ENCODE results near the gene NFATC2IP. TPM values are rescaled to one million over a fixed set of nuclear protein-coding genes. Genes with fewer than 3 reads are reported as not detected.

Gene NFATC2IP
- total RNA-seq, 4 donors from 2014 or later: 10.3 to 40.8 (median 16.6) TPM

DNA sequence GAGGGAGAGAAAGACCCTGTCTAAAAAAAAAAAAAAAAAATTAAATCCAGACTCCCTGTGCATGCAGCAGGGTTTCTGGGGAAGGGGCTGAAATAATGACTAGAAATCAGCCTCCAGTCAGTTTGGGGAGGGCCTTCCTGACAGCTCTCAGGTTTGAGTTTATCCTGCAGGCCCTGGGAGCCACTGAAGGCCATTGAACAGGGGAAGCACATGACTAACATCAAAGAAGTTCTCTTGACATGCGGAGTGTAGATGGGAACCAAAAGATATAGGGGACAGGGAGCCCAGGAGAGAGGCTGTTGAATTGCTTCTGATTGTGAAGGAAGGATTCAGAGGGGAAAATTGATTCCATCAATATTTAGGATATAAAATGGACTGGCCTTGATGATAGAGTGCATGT is 22.9 kb upstream of the NFATC2IP start:
- Histone ChIP-seq H3K4me3 (no peak overlapping the region), H3K4me1 (peaks cover 0 to 7% of the 10 kb centered on the region in 2 donors), H3K36me3 (no peaks in the 10 kb centered on the region), H3K27ac (no peak overlapping the region), H3K27me3 (no peaks in the 10 kb centered on the region), H3K9me3 (no peaks in the 10 kb centered on the region)
- TF ChIP-seq POLR2A (IDR thresholded peaks at IDR 0.05): no peak
- TF ChIP-seq, protein P1, sequence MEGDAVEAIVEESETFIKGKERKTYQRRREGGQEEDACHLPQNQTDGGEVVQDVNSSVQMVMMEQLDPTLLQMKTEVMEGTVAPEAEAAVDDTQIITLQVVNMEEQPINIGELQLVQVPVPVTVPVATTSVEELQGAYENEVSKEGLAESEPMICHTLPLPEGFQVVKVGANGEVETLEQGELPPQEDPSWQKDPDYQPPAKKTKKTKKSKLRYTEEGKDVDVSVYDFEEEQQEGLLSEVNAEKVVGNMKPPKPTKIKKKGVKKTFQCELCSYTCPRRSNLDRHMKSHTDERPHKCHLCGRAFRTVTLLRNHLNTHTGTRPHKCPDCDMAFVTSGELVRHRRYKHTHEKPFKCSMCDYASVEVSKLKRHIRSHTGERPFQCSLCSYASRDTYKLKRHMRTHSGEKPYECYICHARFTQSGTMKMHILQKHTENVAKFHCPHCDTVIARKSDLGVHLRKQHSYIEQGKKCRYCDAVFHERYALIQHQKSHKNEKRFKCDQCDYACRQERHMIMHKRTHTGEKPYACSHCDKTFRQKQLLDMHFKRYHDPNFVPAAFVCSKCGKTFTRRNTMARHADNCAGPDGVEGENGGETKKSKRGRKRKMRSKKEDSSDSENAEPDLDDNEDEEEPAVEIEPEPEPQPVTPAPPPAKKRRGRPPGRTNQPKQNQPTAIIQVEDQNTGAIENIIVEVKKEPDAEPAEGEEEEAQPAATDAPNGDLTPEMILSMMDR (IDR thresholded peaks at IDR 0.05): no peak
- no peak for DNase-seq
- intact Hi-C loops (cut with DNase I; ENCODE audit: low total_unique reads): loop anchor here (10.0 kb wide), 1 partner anchor 53 kb away; the partner anchor contains the start of gene ATP2A1

DNA sequence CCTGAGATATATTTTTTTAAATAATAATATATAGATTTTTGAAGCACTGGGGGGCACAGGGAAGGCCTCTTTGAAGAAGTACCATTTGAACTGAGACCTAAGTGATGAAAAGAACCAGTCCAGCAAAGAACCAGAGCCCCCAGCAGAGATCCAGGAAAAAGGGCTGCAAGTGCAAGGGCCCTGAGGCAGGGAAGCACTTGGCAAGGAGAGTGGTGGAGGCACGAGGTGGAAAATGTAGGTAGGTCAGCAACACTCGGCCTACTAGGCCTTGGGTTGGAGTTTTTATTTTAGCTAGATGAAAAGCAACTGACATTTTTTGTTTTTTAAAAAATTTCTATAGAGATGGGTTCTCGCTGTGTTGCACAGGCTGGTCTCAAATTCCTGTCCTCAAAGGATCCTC is 20.5 kb upstream of the NFATC2IP start:
- DNase-seq: no peak
- no peak for TF ChIP-seq POLR2A (IDR thresholded peaks at IDR 0.05)
- TF ChIP-seq, protein P1 (IDR thresholded peaks at IDR 0.05): no peak
- Histone ChIP-seq H3K9me3 (no peaks in the 10 kb centered on the region), H3K27me3 (no peaks in the 10 kb centered on the region), H3K36me3 (no peaks in the 10 kb centered on the region), H3K4me3 (no peak overlapping the region), H3K27ac (no peak overlapping the region), H3K4me1 (no peaks in the 10 kb centered on the region)
- intact Hi-C loops (cut with DNase I; ENCODE audit: low total_unique reads): no loop called here

DNA sequence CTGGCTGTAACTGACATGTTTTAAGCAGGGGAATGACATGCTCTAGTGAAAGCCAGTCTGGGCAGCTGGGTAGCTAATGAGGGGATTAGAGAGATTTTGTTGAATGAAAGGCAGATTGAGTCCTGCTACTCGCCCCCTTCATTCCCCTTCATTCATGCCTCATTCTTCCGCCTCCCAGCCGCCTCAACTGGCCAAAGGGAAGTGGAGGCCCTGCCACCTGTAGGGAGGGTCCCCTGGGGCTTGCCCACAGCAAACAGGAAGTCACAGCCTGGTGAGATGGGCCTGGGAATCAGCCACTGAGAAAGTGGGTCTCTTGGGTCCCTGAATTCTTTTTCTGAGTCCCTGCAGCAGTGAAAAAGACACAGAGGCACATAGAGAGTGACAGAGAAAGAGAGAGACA is 20.1 kb upstream of the NFATC2IP start:
- TF ChIP-seq POLR2A (IDR thresholded peaks at IDR 0.05): no peak
- TF ChIP-seq, protein P1 (IDR thresholded peaks at IDR 0.05): no peak
- no peak overlapping the region for H3K27ac ChIP-seq
- intact Hi-C loops (cut with DNase I; ENCODE audit: low total_unique reads): no loop called here

DNA sequence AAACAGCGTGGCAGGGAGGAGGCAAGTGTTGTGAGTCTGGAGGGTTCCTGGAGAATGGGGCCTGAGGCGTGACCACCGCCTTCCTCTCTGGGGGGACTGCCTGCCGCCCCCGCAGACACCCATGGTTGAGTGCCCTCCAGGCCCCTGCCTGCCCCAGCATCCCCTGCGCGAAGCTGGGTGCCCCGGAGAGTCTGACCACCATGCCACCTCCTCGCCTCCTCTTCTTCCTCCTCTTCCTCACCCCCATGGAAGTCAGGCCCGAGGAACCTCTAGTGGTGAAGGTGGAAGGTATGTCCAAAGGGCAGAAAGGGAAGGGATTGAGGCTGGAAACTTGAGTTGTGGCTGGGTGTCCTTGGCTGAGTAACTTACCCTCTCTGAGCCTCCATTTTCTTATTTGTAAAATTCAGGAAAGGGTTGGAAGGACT is 18.9 kb upstream of the NFATC2IP start, which contains the start of gene CD19:
Gene CD19 (plus strand): TSS at position 171 of the 425 bp plus-strand sequence. CDS start 30 bp downstream, at position 201.
- H3K4me1 ChIP-seq: no peaks in the 10 kb centered on the region
- TF ChIP-seq POLR2A (IDR thresholded peaks at IDR 0.05): no peak
- TF ChIP-seq, protein P1 (IDR thresholded peaks at IDR 0.05): no peak
- H3K27ac ChIP-seq: no peak within 1 kb of the TSS
- intact Hi-C loops (cut with DNase I; ENCODE audit: low total_unique reads): no loop called here
- no peak for DNase-seq
- no peaks in the 10 kb centered on the region for H3K27me3 ChIP-seq
- no peaks in the 10 kb centered on the region for H3K36me3 ChIP-seq
- no peaks in the 10 kb centered on the region for H3K9me3 ChIP-seq
- no peak within 1 kb of the TSS for H3K4me3 ChIP-seq

More for the DNA sequence above, 20.1 kb upstream of the NFATC2IP start:
- no peak for DNase-seq
- Histone ChIP-seq H3K36me3 (no peaks in the 10 kb centered on the region), H3K27me3 (no peaks in the 10 kb centered on the region), H3K4me3 (no peak overlapping the region), H3K4me1 (no peaks in the 10 kb centered on the region), H3K9me3 (no peaks in the 10 kb centered on the region)

DNA sequence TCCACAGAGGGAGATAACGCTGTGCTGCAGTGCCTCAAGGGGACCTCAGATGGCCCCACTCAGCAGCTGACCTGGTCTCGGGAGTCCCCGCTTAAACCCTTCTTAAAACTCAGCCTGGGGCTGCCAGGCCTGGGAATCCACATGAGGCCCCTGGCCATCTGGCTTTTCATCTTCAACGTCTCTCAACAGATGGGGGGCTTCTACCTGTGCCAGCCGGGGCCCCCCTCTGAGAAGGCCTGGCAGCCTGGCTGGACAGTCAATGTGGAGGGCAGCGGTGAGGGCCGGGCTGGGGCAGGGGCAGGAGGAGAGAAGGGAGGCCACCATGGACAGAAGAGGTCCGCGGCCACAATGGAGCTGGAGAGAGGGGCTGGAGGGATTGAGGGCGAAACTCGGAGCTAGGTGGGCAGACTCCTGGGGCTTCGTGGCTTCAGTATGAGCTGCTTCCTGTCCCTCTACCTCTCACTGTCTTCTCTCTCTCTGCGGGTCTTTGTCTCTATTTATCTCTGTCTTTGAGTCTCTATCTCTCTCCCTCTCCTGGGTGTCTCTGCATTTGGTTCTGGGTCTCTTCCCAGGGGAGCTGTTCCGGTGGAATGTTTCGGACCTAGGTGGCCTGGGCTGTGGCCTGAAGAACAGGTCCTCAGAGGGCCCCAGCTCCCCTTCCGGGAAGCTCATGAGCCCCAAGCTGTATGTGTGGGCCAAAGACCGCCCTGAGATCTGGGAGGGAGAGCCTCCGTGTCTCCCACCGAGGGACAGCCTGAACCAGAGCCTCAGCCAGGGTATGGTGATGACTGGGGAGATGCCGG is 18.2 kb upstream of the NFATC2IP start:
- Histone ChIP-seq H3K27ac (no peak overlapping the region), H3K4me3 (no peak overlapping the region), H3K36me3 (no peaks in the 10 kb centered on the region), H3K27me3 (no peaks in the 10 kb centered on the region), H3K4me1 (no peaks in the 10 kb centered on the region), H3K9me3 (no peaks in the 10 kb centered on the region)
- TF ChIP-seq, protein P1 (IDR thresholded peaks at IDR 0.05): no peak
- TF ChIP-seq POLR2A (IDR thresholded peaks at IDR 0.05): no peak
- intact Hi-C loops (cut with DNase I; ENCODE audit: low total_unique reads): no loop called here
- no peak for DNase-seq

All from uterus (tissue), 4 donors.